GM18870 (cell line): ENCODE data around the gene POLR1F.
A peak's percentile ranks its signal among the peaks of the same experiment; 100 is the strongest.
"Not testable (repeated sequence)": the region's sequence is repeated elsewhere in the genome, so short reads cannot be mapped to it uniquely, and the experiment has no call there.

Experiments used
- ATAC-seq: cut with Tn5 transposase; IDR thresholded peaks from one replicate; pipeline ENCODE4 v1.9.1; 2021; ENCODE audit warnings: moderate library complexity; ENCODE audit not compliant: unreplicated experiment

The POLR1F gene

GRCh38 chr7:19708397-19709248, at the start of gene POLR1F:
Gene POLR1F, minus strand, starts transcription at chr7:19709037. Its CDS starts 21 bp downstream, at chr7:19709016.
- peak; percentile 90 for ATAC-seq

- no peak for ATAC-seq
These were observed 45.8 kb upstream of the POLR1F start for GRCh38 chr7:19754521-19755116.

- ATAC-seq = no peak
These were observed 43.2 kb upstream of the POLR1F start for GRCh38 chr7:19752020-19752419.

- ATAC-seq = no peak
These were observed 40.8 kb upstream of the POLR1F start for GRCh38 chr7:19749658-19750057.

GRCh38 chr7:19747740-19748339, 39.0 kb upstream of the POLR1F start:
- ATAC-seq = no peak

- no peak for ATAC-seq
These were observed 35.2 kb upstream of the POLR1F start for GRCh38 chr7:19744075-19744474.

- ATAC-seq = no peak
These were observed 19.9 kb upstream of the POLR1F start for GRCh38 chr7:19728716-19729115.

GRCh38 chr7:19725770-19726169, 16.9 kb upstream of the POLR1F start:
- no peak for ATAC-seq

GRCh38 chr7:19715499-19715898, 6.7 kb upstream of the POLR1F start:
- ATAC-seq = no peak

GRCh38 chr7:19713676-19714075, 4.8 kb upstream of the POLR1F start:
- ATAC-seq = no peak

- no peak for ATAC-seq
These were observed 377 bp upstream of the POLR1F start for GRCh38 chr7:19709249-19709578.

- no peak for ATAC-seq
These were observed 1.6 kb downstream of the POLR1F start for GRCh38 chr7:19707240-19707639.

GRCh38 chr7:19705663-19706062, 3.2 kb downstream of the POLR1F start:
- ATAC-seq = no peak

- ATAC-seq = no peak
These were observed 7.4 kb downstream of the POLR1F start for GRCh38 chr7:19701471-19701870.

- ATAC-seq = no peak
These were observed 7.9 kb downstream of the POLR1F start for GRCh38 chr7:19700936-19701335.

GRCh38 chr7:19698331-19698730, 10.5 kb downstream of the POLR1F start:
- ATAC-seq = no peak

- ATAC-seq = no peak
These were observed 11.9 kb downstream of the POLR1F start for GRCh38 chr7:19696926-19697325.

- no peak for ATAC-seq
These were observed 16.6 kb downstream of the POLR1F start for GRCh38 chr7:19692111-19692828.

GRCh38 chr7:19690736-19691135, 18.1 kb downstream of the POLR1F start:
- ATAC-seq = no peak

GRCh38 chr7:19689130-19689529, 19.7 kb downstream of the POLR1F start:
- ATAC-seq = not testable (repeated sequence)

- no peak for ATAC-seq
These were observed 27.2 kb downstream of the POLR1F start for GRCh38 chr7:19681596-19681995.
